IMR-90 (cell line): Measurements from ENCODE around the gene CCDC71. TPM values are rescaled to one million over a fixed set of nuclear protein-coding genes. Genes with fewer than 3 reads are reported as not detected.

ENCODE experiments used
- ATAC-seq: fragments of 200-7000 bp; cut with Tn5 transposase; 2 replicates; pipeline ENCODE4 v1.9.1; 2020; ENCODE audit warnings: low read depth, mild to moderate bottlenecking, moderate library complexity
- BruUV-seq: library from RNA; stranded (reverse); fragments of 400-500 nt; replicated peaks from 2 replicates; lab custom pipeline; 2021; lab: Mats Ljungman, UMichigan
- CTCF ChIA-PET: fragments of 300-600 bp; formaldehyde crosslinking; extraction: SDS; loops from one replicate; lab custom pipeline; 2021; ENCODE audit warnings: antibody characterized with exemption; lab: Yijun Ruan, JAX
- POLR2A ChIA-PET: fragments of 300-600 bp; sonication (Branson Sonifier 250); formaldehyde crosslinking; loops from one replicate; lab custom pipeline; 2022; ENCODE audit warnings: antibody characterized with exemption; ENCODE audit not compliant: unreplicated experiment; lab: Charles Lee
- DNase-seq: peaks from one replicate; pipeline ENCODE4 v3.0.0; 2013
- H2AFZ ChIP-seq: replicated peaks from 2 replicates; pipeline ENCODE3; 2013; ENCODE audit warnings: low read length, mild to moderate bottlenecking; ENCODE audit not compliant: poor library complexity
- H2AK5ac ChIP-seq: 2 replicates; pipeline ENCODE4 v1.6.1; 2013; ENCODE audit warnings: low read depth, low read length, inconsistent platforms
- H2AK9ac ChIP-seq: replicated peaks from 2 replicates; pipeline ENCODE3; 2013; ENCODE audit warnings: mild to moderate bottlenecking, low read depth, low read length, moderate library complexity; ENCODE audit not compliant: poor library complexity
- H2BK120ac ChIP-seq: 2 replicates; pipeline ENCODE4 v1.6.1; 2013; ENCODE audit warnings: low read depth, low read length, inconsistent platforms
- H2BK15ac ChIP-seq: 3 replicates; pipeline ENCODE4 v1.6.1; 2013; ENCODE audit warnings: low read depth, low read length, inconsistent platforms
- H2BK20ac ChIP-seq: 2 replicates; pipeline ENCODE4 v1.6.1; 2013; ENCODE audit warnings: low read depth, mild to moderate bottlenecking, inconsistent platforms, low read length, moderate library complexity
- H2BK5ac ChIP-seq: 2 replicates; pipeline ENCODE4 v1.6.1; 2013; ENCODE audit warnings: mild to moderate bottlenecking, low read depth, low read length, inconsistent platforms; ENCODE audit not compliant: poor library complexity, severe bottlenecking
- H3K14ac ChIP-seq: replicated peaks from 2 replicates; pipeline ENCODE4 v1.6.1; 2013; ENCODE audit warnings: low read depth, low read length, inconsistent platforms
- H3K18ac ChIP-seq: 2 replicates; pipeline ENCODE4 v1.6.1; 2013; ENCODE audit warnings: low read depth, low read length, control low read depth
- H3K23ac ChIP-seq: 2 replicates; pipeline ENCODE4 v1.6.1; 2013; ENCODE audit warnings: low read depth, low read length, inconsistent platforms
- H3K27ac ChIP-seq: 2 replicates; pipeline ENCODE4 v1.5.1; 2013; ENCODE audit warnings: mild to moderate bottlenecking, control low read depth, low read length; ENCODE audit not compliant: insufficient read depth
- H3K27me3 ChIP-seq: 2 replicates; pipeline ENCODE4 v1.6.1; 2013; ENCODE audit warnings: low read length; ENCODE audit not compliant: control insufficient read depth, insufficient read depth
- H3K36me3 ChIP-seq: 2 replicates; pipeline ENCODE4 v1.6.1; 2013; ENCODE audit warnings: low read length, mixed read lengths; ENCODE audit not compliant: control insufficient read depth, insufficient read depth
- H3K4ac ChIP-seq: 2 replicates; pipeline ENCODE4 v1.6.1; 2013; ENCODE audit warnings: low read depth, low read length, inconsistent platforms
- H3K4me1 ChIP-seq: 2 replicates; pipeline ENCODE4 v1.6.1; 2013; ENCODE audit warnings: low read length, mixed read lengths; ENCODE audit not compliant: control insufficient read depth, insufficient read depth
- H3K4me2 ChIP-seq: 2 replicates; pipeline ENCODE4 v1.6.1; 2013; ENCODE audit warnings: low read depth, mild to moderate bottlenecking, control low read depth, low read length, moderate library complexity
- H3K4me3 ChIP-seq: 2 replicates; pipeline ENCODE4 v1.5.1; 2013; ENCODE audit warnings: low read depth, mild to moderate bottlenecking, control low read depth, low read length, moderate library complexity; ENCODE audit not compliant: insufficient read depth
- H3K56ac ChIP-seq: 2 replicates; pipeline ENCODE4 v1.6.1; 2013; ENCODE audit warnings: low read length, inconsistent platforms; ENCODE audit not compliant: insufficient read depth; ENCODE audit errors: extremely low read depth
- H3K79me1 ChIP-seq, 2 experiments: 2 replicates each; pipeline ENCODE4 v1.6.1; 2013; ENCODE audit warnings: low read length in 2 of 2, inconsistent platforms in 1 of 2, low read depth in 1 of 2
- H3K9ac ChIP-seq: 2 replicates; pipeline ENCODE4 v1.6.1; 2013; ENCODE audit warnings: low read depth, low read length, control low read depth
- H3K9me1 ChIP-seq: 2 replicates; pipeline ENCODE4 v1.6.1; 2013; ENCODE audit warnings: low read length, inconsistent platforms; ENCODE audit not compliant: insufficient read depth
- H3K9me3 ChIP-seq: 2 replicates; pipeline ENCODE4 v1.6.1; 2013; ENCODE audit warnings: low read length; ENCODE audit not compliant: control insufficient read depth, insufficient read depth
- H4K20me1 ChIP-seq: 2 replicates; pipeline ENCODE4 v1.6.1; 2013; ENCODE audit warnings: low read length, inconsistent platforms; ENCODE audit not compliant: insufficient read depth
- H4K5ac ChIP-seq: 2 replicates; pipeline ENCODE4 v1.6.1; 2013; ENCODE audit warnings: mild to moderate bottlenecking, low read depth, low read length, control low read depth
- H4K8ac ChIP-seq, 2 experiments: 2 replicates each; pipeline ENCODE4 v1.6.1; 2013; ENCODE audit warnings: low read depth in 2 of 2, low read length in 2 of 2, control low read depth in 1 of 2, inconsistent platforms in 1 of 2
- H4K91ac ChIP-seq: 2 replicates; pipeline ENCODE4 v1.6.1; 2013; ENCODE audit warnings: low read depth, low read length, inconsistent platforms; ENCODE audit not compliant: insufficient read depth
- USF2 ChIP-seq: fragments of 150-350 bp; IDR thresholded peaks from 2 replicates; pipeline ENCODE4 v1.6.1; 2017; ENCODE audit warnings: mild to moderate bottlenecking, antibody characterized with exemption, low read length, low read depth
- WGBS, 2 experiments: methylation state at CpG; one replicate each; pipeline versions ENCODE4 v1.1.5 to v1.1.7; 2013; ENCODE audit warnings: missing lambda C conversion rate in 2 of 2; ENCODE audit not compliant: insufficient read length in 1 of 2; ENCODE audit errors: extremely low coverage in 2 of 2; 5-methylcytosine and 5-hydroxymethylcytosine counted together
- dilution Hi-C: fragments of 300-500 bp; cut with HindIII; formaldehyde crosslinking; loops from one replicate; pipeline ENCODE4 v1.14.3; 2018; ENCODE audit warnings: low sequenced_read_pairs; ENCODE audit not compliant: unreplicated experiment
- in situ Hi-C: fragments of 300-500 bp; cut with MboI; formaldehyde crosslinking; loops from 3 replicates; pipeline ENCODE4 v1.14.3; 2019; ENCODE audit warnings: low sequenced_read_pairs, inconsistent platforms, mixed read lengths
- intact Hi-C: fragments of 100-400 bp; cut with micrococcal nuclease; formaldehyde crosslinking; loops from 2 replicates; pipeline ENCODE4 v1.10.0; 2022
- polyA plus RNA-seq, 3 experiments: library from polyadenylated mRNA; depleted of rRNA; stranded (reverse); fragments of >200 nt; gene quantifications; 2 replicates each; pipeline ENCODE4 v1.2.3, GENCODE V29; 2012; ENCODE audit warnings: low replicate concordance in 1 of 3
- total RNA-seq: library from RNA; depleted of rRNA; stranded (reverse); fragments of >200 nt; gene quantifications from 2 replicates; pipeline ENCODE4 v1.2.3, GENCODE V29; 2012

CCDC71 gene
- total and polyA plus RNA-seq, 2 of the 4 experiments (the other 2 are of a cell fraction), result 29.4 to 35.9 TPM

GRCh38 chr3:49161197-49161596 lies 4.9 kb downstream of the CCDC71 start:
- dilution Hi-C loops, result no loop called here
- Histone ChIP-seq H3K18ac (no peak overlapping the region), H3K4me1 (peaks cover 5% of the 10 kb centered on the region), H4K8ac (no peak overlapping the region), H2AK5ac (no peak overlapping the region), H2BK120ac (no peak overlapping the region), H3K9me1 (peaks cover 24% of the 10 kb centered on the region), H3K14ac (no peak overlapping the region), H2AFZ (no peak overlapping the region), H2BK15ac (no peak overlapping the region), H3K56ac (no peak overlapping the region), H3K27ac (no peak overlapping the region), H4K20me1 (peaks cover 8% of the 10 kb centered on the region; the same call in 1 of the 2 replicates), H2AK9ac (no peak overlapping the region), H2BK5ac (no peak overlapping the region), H3K36me3 (peaks cover 25% of the 10 kb centered on the region), H3K9me3 (no peaks in the 10 kb centered on the region), H3K4me2 (no peak overlapping the region), H3K9ac (no peak overlapping the region), H2BK20ac (no peak overlapping the region), H4K91ac (no peak overlapping the region), H3K27me3 (no peaks in the 10 kb centered on the region), H3K79me1 (peaks cover 37 to 56% of the 10 kb centered on the region in 2 experiments), H4K5ac (no peak overlapping the region), H3K4ac (no peak overlapping the region), H3K23ac (no peak overlapping the region), H3K4me3 (no peak overlapping the region)
- DNase-seq, result no peak
- TF ChIP-seq USF2, result no peak
- in situ Hi-C loops, result loop anchor here (25.0 kb wide), 1 partner anchor 276 kb away; the partner anchor contains the start of gene NICN1
- POLR2A ChIA-PET, result no interaction called here
- intact Hi-C loops, result no loop called here
- CTCF ChIA-PET, result no interaction called here
- no peak for ATAC-seq
- WGBS, 2 experiments, result 100% methylated on average over 1 of the region's 2 CpGs; no CpG with 5 or more reads in 1 of the 2 experiments
- BruUV-seq, result no TSS peak
